ENCODE data around the gene RAB1A.

Gene RAB1A

DNA sequence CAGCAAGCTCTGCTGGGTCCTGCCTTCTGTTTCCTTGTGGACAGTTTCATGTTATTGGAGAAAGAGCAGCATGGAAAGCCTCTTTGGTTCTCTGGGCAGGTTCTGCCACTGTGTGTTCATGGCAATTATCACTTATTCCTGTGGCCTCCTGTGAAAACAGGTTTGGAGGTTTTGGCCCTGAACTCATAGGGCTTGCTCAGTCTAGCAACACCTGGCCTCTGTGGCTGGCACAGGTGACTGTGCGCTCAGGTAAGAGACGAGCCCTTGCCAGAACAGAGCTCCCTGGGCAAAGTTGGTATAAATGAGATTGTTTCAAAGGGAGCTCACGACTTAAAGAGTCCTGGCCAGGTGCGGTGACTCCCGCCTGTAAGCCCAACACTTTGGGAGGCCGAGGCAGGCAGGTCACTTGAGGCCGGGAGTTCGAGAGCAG, 68.0 kb downstream of the RAB1A start:
- Histone ChIP-seq H3K4me1 (ENCODE audit: control insufficient read depth in 1 of 2, insufficient read depth in 2 of 2, low read length in 2 of 2) (no peaks in the 10 kb centered on the region), H4K91ac (ENCODE audit: low read depth, low read length) (no peak overlapping the region), H2BK5ac (ENCODE audit: low read depth, low read length, poor library complexity) (no peak overlapping the region), H3K4me3 (ENCODE audit: low read depth, low read length) (no peak overlapping the region), H3K18ac (ENCODE audit: low read length) (no peak overlapping the region), H2AFZ (ENCODE audit: insufficient read depth, low read length, poor library complexity) (no peak overlapping the region), H3K9ac (ENCODE audit: low read length) (no peak overlapping the region), H2AK5ac (ENCODE audit: low read length) (no peak overlapping the region), H3K27me3 (ENCODE audit: insufficient read depth, low read length) (no peaks in the 10 kb centered on the region), H3K9me3 (ENCODE audit: insufficient read depth, low read depth, low read length) (no peaks in the 10 kb centered on the region), H3K4ac (ENCODE audit: low read depth, low read length) (no peak overlapping the region), H3K14ac (ENCODE audit: low read length) (no peak overlapping the region), H3K79me1 (ENCODE audit: low read length) (no peaks in the 10 kb centered on the region), H3K79me2 (ENCODE audit: control insufficient read depth, insufficient read depth, low read length, poor library complexity) (no peaks in the 10 kb centered on the region), H4K8ac (ENCODE audit: low read depth, low read length) (no peak overlapping the region), H3K4me2 (ENCODE audit: low read length) (no peak overlapping the region), H2BK120ac (ENCODE audit: insufficient read depth, low read length, poor library complexity) (no peak overlapping the region), H3K36me3 (ENCODE audit: control insufficient read depth in 1 of 2, insufficient read depth in 2 of 2, low read length in 2 of 2) (no peaks in the 10 kb centered on the region), H4K12ac (ENCODE audit: low read depth, low read length) (no peak overlapping the region), H3K27ac (ENCODE audit: low read depth, low read length) (no peak overlapping the region), H2BK12ac (ENCODE audit: low read length) (no peak overlapping the region), H3K23ac (ENCODE audit: low read length) (no peak overlapping the region)
- no peak for DNase-seq
- no CpG with 5 or more reads among the region's 8 CpGs for WGBS (ENCODE audit: extremely low coverage, insufficient coverage, insufficient read length)

DNA sequence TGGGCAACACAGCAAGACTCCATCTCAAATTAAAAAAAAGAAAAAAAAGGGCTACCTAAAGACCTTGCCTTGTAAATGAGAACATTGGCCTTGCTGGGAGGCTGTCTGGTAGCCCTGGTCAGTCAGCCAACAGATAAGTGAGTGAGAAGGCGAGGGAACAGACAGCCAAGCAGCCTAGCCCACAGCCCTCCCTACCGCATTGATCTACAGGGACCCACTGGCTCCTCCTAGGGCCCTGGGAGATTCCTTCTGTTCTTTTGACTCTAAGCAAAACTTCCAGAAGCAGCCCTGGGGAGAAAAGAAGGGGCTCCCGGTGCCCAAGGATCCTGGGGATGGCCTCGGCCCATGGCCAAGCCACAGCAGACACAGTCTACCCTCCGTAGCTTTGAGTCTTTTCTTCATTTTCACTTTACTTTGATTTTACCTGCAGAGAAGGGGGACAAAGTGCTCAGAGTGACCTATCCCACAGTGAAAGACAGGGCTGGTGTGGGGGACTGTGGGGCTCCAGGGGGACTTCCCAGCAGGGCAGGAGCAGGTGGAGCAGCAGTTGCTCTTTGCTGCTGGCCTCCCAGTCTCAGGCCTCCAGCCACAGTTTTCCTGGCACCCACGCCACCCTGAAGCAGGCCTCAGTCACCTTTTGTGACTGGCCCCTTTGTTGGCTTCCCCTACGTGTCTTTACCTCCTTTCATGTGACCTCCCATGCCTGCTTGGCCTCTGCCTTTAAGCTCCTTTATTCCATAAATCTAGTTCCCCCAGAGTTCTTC, 68.6 kb downstream of the RAB1A start:
- Histone ChIP-seq H3K4me2 (ENCODE audit: low read length) (no peak overlapping the region), H3K18ac (ENCODE audit: low read length) (no peak overlapping the region), H3K23ac (ENCODE audit: low read length) (no peak overlapping the region), H3K27ac (ENCODE audit: low read depth, low read length) (no peak overlapping the region), H3K79me1 (ENCODE audit: low read length) (peaks cover 3% of the 10 kb centered on the region), H3K9ac (ENCODE audit: low read length) (no peak overlapping the region), H3K36me3 (ENCODE audit: control insufficient read depth in 1 of 2, insufficient read depth in 2 of 2, low read length in 2 of 2) (no peaks in the 10 kb centered on the region), H4K91ac (ENCODE audit: low read depth, low read length) (no peak overlapping the region), H2BK12ac (ENCODE audit: low read length) (no peak overlapping the region), H3K4me3 (ENCODE audit: low read depth, low read length) (no peak overlapping the region), H2AFZ (ENCODE audit: insufficient read depth, low read length, poor library complexity) (no peak overlapping the region), H2BK120ac (ENCODE audit: insufficient read depth, low read length, poor library complexity) (no peak overlapping the region), H3K9me3 (ENCODE audit: insufficient read depth, low read depth, low read length) (no peaks in the 10 kb centered on the region), H2AK5ac (ENCODE audit: low read length) (no peak overlapping the region), H4K8ac (ENCODE audit: low read depth, low read length) (no peak overlapping the region), H3K4ac (ENCODE audit: low read depth, low read length) (no peak overlapping the region), H3K14ac (ENCODE audit: low read length) (no peak overlapping the region), H3K27me3 (ENCODE audit: insufficient read depth, low read length) (no peaks in the 10 kb centered on the region), H4K12ac (ENCODE audit: low read depth, low read length) (no peak overlapping the region), H3K79me2 (ENCODE audit: control insufficient read depth, insufficient read depth, low read length, poor library complexity) (no peaks in the 10 kb centered on the region), H2BK5ac (ENCODE audit: low read depth, low read length, poor library complexity) (no peak overlapping the region), H3K4me1 (ENCODE audit: control insufficient read depth in 1 of 2, insufficient read depth in 2 of 2, low read length in 2 of 2) (no peaks in the 10 kb centered on the region)
- DNase-seq, result no peak
- WGBS (ENCODE audit: extremely low coverage, insufficient coverage, insufficient read length), result no CpG with 5 or more reads among the region's 7 CpGs

DNA sequence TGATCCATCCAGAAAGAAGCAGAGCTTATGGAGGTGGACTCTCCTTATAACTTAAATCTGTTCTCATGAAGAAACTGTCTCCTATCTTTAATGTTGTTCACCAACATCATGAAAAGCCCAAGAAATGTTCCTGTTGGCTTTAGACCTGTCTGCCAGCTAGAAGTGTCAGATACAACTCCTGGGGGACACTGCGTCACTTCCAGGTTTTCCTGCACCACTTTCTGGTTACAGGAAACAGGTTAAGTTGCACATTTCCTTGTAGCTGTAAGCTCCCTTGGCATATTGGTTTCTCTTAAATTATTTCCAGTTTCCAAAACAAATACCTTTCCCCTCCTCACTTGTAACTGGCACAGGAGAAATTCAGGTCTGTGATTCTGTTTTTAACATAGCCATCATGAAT, 70.8 kb downstream of the RAB1A start:
- no peak overlapping the region for H3K27ac ChIP-seq (ENCODE audit: low read depth, low read length)
- no peak overlapping the region for H2BK5ac ChIP-seq (ENCODE audit: low read depth, low read length, poor library complexity)
- H4K91ac ChIP-seq (ENCODE audit: low read depth, low read length), result no peak overlapping the region
- no peak overlapping the region for H3K9ac ChIP-seq (ENCODE audit: low read length)
- no peak overlapping the region for H3K4ac ChIP-seq (ENCODE audit: low read depth, low read length)
- no peak overlapping the region for H4K12ac ChIP-seq (ENCODE audit: low read depth, low read length)
- no peak overlapping the region for H3K4me3 ChIP-seq (ENCODE audit: low read depth, low read length)
- no peak overlapping the region for H3K14ac ChIP-seq (ENCODE audit: low read length)
- H3K79me1 ChIP-seq (ENCODE audit: low read length), result peaks cover 3% of the 10 kb centered on the region
- no CpG with 5 or more reads among the region's 1 CpG for WGBS (ENCODE audit: extremely low coverage, insufficient coverage, insufficient read length)
- no peak overlapping the region for H2BK12ac ChIP-seq (ENCODE audit: low read length)
- no peak for DNase-seq
- H3K27me3 ChIP-seq (ENCODE audit: insufficient read depth, low read length), result no peaks in the 10 kb centered on the region
- H4K8ac ChIP-seq (ENCODE audit: low read depth, low read length), result no peak overlapping the region
- H2BK120ac ChIP-seq (ENCODE audit: insufficient read depth, low read length, poor library complexity), result no peak overlapping the region
- H3K4me2 ChIP-seq (ENCODE audit: low read length), result no peak overlapping the region
- H3K9me3 ChIP-seq (ENCODE audit: insufficient read depth, low read depth, low read length), result peaks cover 2% of the 10 kb centered on the region
- no peaks in the 10 kb centered on the region for H3K79me2 ChIP-seq (ENCODE audit: control insufficient read depth, insufficient read depth, low read length, poor library complexity)
- H3K36me3 ChIP-seq (ENCODE audit: control insufficient read depth in 1 of 2, insufficient read depth in 2 of 2, low read length in 2 of 2), result no peaks in the 10 kb centered on the region
- no peak overlapping the region for H2AFZ ChIP-seq (ENCODE audit: insufficient read depth, low read length, poor library complexity)
- no peak overlapping the region for H3K23ac ChIP-seq (ENCODE audit: low read length)
- H3K18ac ChIP-seq (ENCODE audit: low read length), result no peak overlapping the region
- peaks cover 0 to 3% of the 10 kb centered on the region in 2 experiments for H3K4me1 ChIP-seq (ENCODE audit: control insufficient read depth in 1 of 2, insufficient read depth in 2 of 2, low read length in 2 of 2)
- H2AK5ac ChIP-seq (ENCODE audit: low read length), result no peak overlapping the region

DNA sequence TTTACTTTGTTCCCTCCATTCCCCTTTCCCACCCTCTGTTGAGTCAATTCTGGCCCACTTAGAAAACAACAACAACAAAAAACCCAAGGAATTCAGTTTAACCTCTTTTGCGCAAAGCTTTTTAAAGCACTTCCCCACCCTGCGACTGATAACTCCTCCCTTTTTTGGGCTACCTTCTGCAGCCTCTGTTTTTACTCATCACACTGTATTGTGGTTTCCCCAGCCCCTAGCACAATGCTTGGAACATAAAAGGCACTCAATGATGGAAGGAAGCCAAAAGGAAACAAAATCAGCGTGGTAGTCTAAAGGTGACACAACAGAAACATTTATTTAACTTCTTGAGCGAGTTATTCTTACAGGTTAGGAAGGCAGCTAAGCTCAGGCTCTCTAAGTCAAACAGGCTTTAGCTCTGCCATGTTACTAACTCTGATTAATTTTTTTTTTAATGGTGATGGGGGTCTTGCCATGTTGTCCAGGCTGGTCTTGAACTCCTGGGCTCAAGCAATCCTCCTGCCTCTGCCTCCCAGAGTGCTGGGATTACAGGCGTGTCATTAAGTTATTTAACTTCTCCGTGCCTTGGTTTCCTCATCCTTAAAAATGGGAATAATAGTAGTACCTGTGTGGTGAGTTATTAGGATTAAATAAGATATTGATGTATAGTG, 72.4 kb downstream of the RAB1A start:
- H2BK12ac ChIP-seq (ENCODE audit: low read length), result no peak overlapping the region
- no CpG with 5 or more reads among the region's 6 CpGs for WGBS (ENCODE audit: extremely low coverage, insufficient coverage, insufficient read length)

More for the DNA sequence above, 72.4 kb downstream of the RAB1A start:
- no peak overlapping the region for H2BK5ac ChIP-seq (ENCODE audit: low read depth, low read length, poor library complexity)
- no peak overlapping the region for H3K4me3 ChIP-seq (ENCODE audit: low read depth, low read length)
- H3K27me3 ChIP-seq (ENCODE audit: insufficient read depth, low read length), result no peaks in the 10 kb centered on the region
- no peak overlapping the region for H3K4ac ChIP-seq (ENCODE audit: low read depth, low read length)
- peaks cover 3% of the 10 kb centered on the region for H3K79me1 ChIP-seq (ENCODE audit: low read length)
- no peaks in the 10 kb centered on the region for H3K36me3 ChIP-seq (ENCODE audit: control insufficient read depth in 1 of 2, insufficient read depth in 2 of 2, low read length in 2 of 2)
- no peak overlapping the region for H4K91ac ChIP-seq (ENCODE audit: low read depth, low read length)
- no peak overlapping the region for H2BK120ac ChIP-seq (ENCODE audit: insufficient read depth, low read length, poor library complexity)
- peak overlapping the region; percentile 90 for H3K4me2 ChIP-seq (ENCODE audit: low read length)
- no peak overlapping the region for H2AK5ac ChIP-seq (ENCODE audit: low read length)
- H3K18ac ChIP-seq (ENCODE audit: low read length), result no peak overlapping the region
- DNase-seq, result no peak
- no peak overlapping the region for H3K9ac ChIP-seq (ENCODE audit: low read length)
- H3K14ac ChIP-seq (ENCODE audit: low read length), result no peak overlapping the region
- H4K12ac ChIP-seq (ENCODE audit: low read depth, low read length), result no peak overlapping the region
- peaks cover 2% of the 10 kb centered on the region for H3K9me3 ChIP-seq (ENCODE audit: insufficient read depth, low read depth, low read length)
- H2AFZ ChIP-seq (ENCODE audit: insufficient read depth, low read length, poor library complexity), result no peak overlapping the region
- no peaks in the 10 kb centered on the region for H3K79me2 ChIP-seq (ENCODE audit: control insufficient read depth, insufficient read depth, low read length, poor library complexity)
- H4K8ac ChIP-seq (ENCODE audit: low read depth, low read length), result no peak overlapping the region
- no peak overlapping the region for H3K23ac ChIP-seq (ENCODE audit: low read length)
- peaks cover 0 to 3% of the 10 kb centered on the region in 2 experiments for H3K4me1 ChIP-seq (ENCODE audit: control insufficient read depth in 1 of 2, insufficient read depth in 2 of 2, low read length in 2 of 2)
- H3K27ac ChIP-seq (ENCODE audit: low read depth, low read length), result no peak overlapping the region
